GM18951 (cell line): ENCODE measurements around the gene CPT2.
"Not testable (repeated sequence)": the region's sequence is repeated elsewhere in the genome, so short reads cannot be mapped to it uniquely, and the experiment has no call there.

Source experiments
- POLR2A ChIP-seq: IDR thresholded peaks from 4 replicates; pipeline ENCODE4 v1.6.1; 2011; ENCODE audit warnings: mild to moderate bottlenecking; ENCODE audit not compliant: insufficient read length, insufficient read depth; ENCODE audit errors: extremely low read depth
- in situ Hi-C: fragments of 300-500 bp; cut with MboI; formaldehyde crosslinking; loops from one replicate; pipeline ENCODE4 v1.12.0; 2022; ENCODE audit warnings: low sequenced_read_pairs, mixed read lengths, inconsistent platforms; ENCODE audit not compliant: unreplicated experiment

Gene CPT2

GRCh38 chr1:53189061-53189460, 7.6 kb upstream of the CPT2 start:
- in situ Hi-C loops = no loop called here
- TF ChIP-seq POLR2A = no peak

GRCh38 chr1:53190210-53190611, 6.4 kb upstream of the CPT2 start:
- TF ChIP-seq POLR2A = no peak
- in situ Hi-C loops = no loop called here

- TF ChIP-seq POLR2A = no peak
- in situ Hi-C loops = no loop called here
Observed at GRCh38 chr1:53195246-53196016, 1.2 kb upstream of the CPT2 start.

- no peak for TF ChIP-seq POLR2A
- in situ Hi-C loops = no loop called here
Observed at GRCh38 chr1:53196017-53196484, 573 bp upstream of the CPT2 start.

- in situ Hi-C loops = no loop called here
- TF ChIP-seq POLR2A = no peak
Observed at GRCh38 chr1:53197291-53198200, 922 bp downstream of the CPT2 start.

GRCh38 chr1:53198241-53198651, 1.6 kb downstream of the CPT2 start:
- in situ Hi-C loops = no loop called here

GRCh38 chr1:53203466-53203865, 6.8 kb downstream of the CPT2 start:
- in situ Hi-C loops = no loop called here
- TF ChIP-seq POLR2A = no peak

More at GRCh38 chr1:53198241-53198651, 1.6 kb downstream of the CPT2 start:
- TF ChIP-seq POLR2A = no peak

GRCh38 chr1:53205496-53205895, 8.9 kb downstream of the CPT2 start:
- in situ Hi-C loops = not testable (repeated sequence)

GRCh38 chr1:53206083-53206685, 9.6 kb downstream of the CPT2 start:
- in situ Hi-C loops = not testable (repeated sequence)

GRCh38 chr1:53206735-53207379, 10.2 kb downstream of the CPT2 start:
- TF ChIP-seq POLR2A = no peak
- in situ Hi-C loops = no loop called here

GRCh38 chr1:53207726-53208125, 11.1 kb downstream of the CPT2 start:
- TF ChIP-seq POLR2A = no peak
- in situ Hi-C loops = no loop called here

- in situ Hi-C loops = no loop called here
- TF ChIP-seq POLR2A = no peak
Observed at GRCh38 chr1:53210352-53210751, 13.7 kb downstream of the CPT2 start.

- in situ Hi-C loops = no loop called here
- no peak for TF ChIP-seq POLR2A
Observed at GRCh38 chr1:53210954-53211353, 14.3 kb downstream of the CPT2 start.
